T1000 (cell line): ENCODE data around the gene HAUS7.

Experiments
- DNase-seq: peaks from one replicate; lab custom pipeline; 2025; ENCODE audit warnings: mixed read lengths; lab: John Stamatoyannopoulos, UW

HAUS7 gene

GRCh38 chrX:153438532-153438931 is 31.8 kb downstream of the HAUS7 start:
- no peak for DNase-seq

- DNase-seq: no peak
Observed at GRCh38 chrX:153435845-153436244, 34.5 kb downstream of the HAUS7 start.

- DNase-seq: no peak
Observed at GRCh38 chrX:153434801-153435200, 35.6 kb downstream of the HAUS7 start.

- no peak for DNase-seq
Observed at GRCh38 chrX:153433781-153434285, 36.5 kb downstream of the HAUS7 start.

GRCh38 chrX:153433161-153433680 is 37.2 kb downstream of the HAUS7 start:
- no peak for DNase-seq

GRCh38 chrX:153430796-153431195 is 39.6 kb downstream of the HAUS7 start:
- DNase-seq: no peak

- DNase-seq: no peak
Observed at GRCh38 chrX:153426204-153426603, 44.2 kb downstream of the HAUS7 start.

GRCh38 chrX:153423652-153424051 is 46.7 kb downstream of the HAUS7 start:
- DNase-seq: no peak

GRCh38 chrX:153421856-153422255 is 48.5 kb downstream of the HAUS7 start:
- no peak for DNase-seq

GRCh38 chrX:153420851-153421599 is 49.4 kb downstream of the HAUS7 start:
- DNase-seq: no peak

- no peak for DNase-seq
Observed at GRCh38 chrX:153417637-153418036, 52.7 kb downstream of the HAUS7 start.

- no peak for DNase-seq
Observed at GRCh38 chrX:153416781-153417450, 53.5 kb downstream of the HAUS7 start.

- no peak for DNase-seq
Observed at GRCh38 chrX:153414856-153415510, 55.4 kb downstream of the HAUS7 start.

- DNase-seq: no peak
Observed at GRCh38 chrX:153413731-153414130, 56.6 kb downstream of the HAUS7 start.

GRCh38 chrX:153412746-153413720 is 57.3 kb downstream of the HAUS7 start:
- DNase-seq: no peak

- no peak for DNase-seq
Observed at GRCh38 chrX:153411988-153412574, 58.3 kb downstream of the HAUS7 start.

- no peak for DNase-seq
Observed at GRCh38 chrX:153411255-153411987, 59.0 kb downstream of the HAUS7 start, which contains the start of gene ZFP92. ZFP92 (plus strand) TSS chrX:153411472; CDS start chrX:153418323, 6,851 bp downstream.

GRCh38 chrX:153410888-153411254 is 59.5 kb downstream of the HAUS7 start:
- no peak for DNase-seq

- DNase-seq: no peak
Observed at GRCh38 chrX:153410373-153410772, 60.0 kb downstream of the HAUS7 start.

- no peak for DNase-seq
Observed at GRCh38 chrX:153409414-153410101, 60.8 kb downstream of the HAUS7 start.
